IMR-90 (cell line): ENCODE results near the gene PRRT2.

Experiments
- CEBPB ChIP-seq: IDR thresholded peaks from 2 replicates; pipeline ENCODE4 v1.6.1; 2012; ENCODE audit warnings: low read depth, low read length, improper control_type of control experiment
- CTCF ChIP-seq: conservative IDR thresholded peaks from 2 replicates; pipeline ENCODE4 v1.5.1; 2012; ENCODE audit warnings: mild to moderate bottlenecking, low read depth, low read length, improper control_type of control experiment
- ELK1 ChIP-seq: fragments of 150-350 bp; IDR thresholded peaks from 2 replicates; pipeline ENCODE4 v1.6.1; 2016; ENCODE audit warnings: low read depth, mild to moderate bottlenecking, low read length, moderate library complexity, borderline replicate concordance
- FOS ChIP-seq: fragments of 150-350 bp; IDR thresholded peaks from 2 replicates; pipeline ENCODE4 v1.6.1; 2016; ENCODE audit warnings: low read depth, low read length
- NFE2L2 ChIP-seq: fragments of 150-350 bp; IDR thresholded peaks from 2 replicates; pipeline ENCODE4 v1.6.1; 2016; ENCODE audit warnings: low read depth, mild to moderate bottlenecking, low read length
- POLR2A ChIP-seq: IDR thresholded peaks from 2 replicates; pipeline ENCODE4 v1.6.1; 2012; ENCODE audit warnings: mild to moderate bottlenecking, low read depth, low read length
- RAD21 ChIP-seq: IDR thresholded peaks from 2 replicates; pipeline ENCODE4 v1.6.1; 2012; ENCODE audit warnings: low read length, improper control_type of control experiment
- RCOR1 ChIP-seq: IDR thresholded peaks from 2 replicates; pipeline ENCODE4 v1.6.1; 2012; ENCODE audit warnings: mild to moderate bottlenecking, low read length, improper control_type of control experiment; ENCODE audit not compliant: insufficient replicate concordance
- SMC3 ChIP-seq: fragments of 150-350 bp; IDR thresholded peaks from 2 replicates; pipeline ENCODE4 v1.6.1; 2016; ENCODE audit warnings: low read depth, mild to moderate bottlenecking, antibody characterized with exemption, low read length, moderate library complexity
- USF2 ChIP-seq: fragments of 150-350 bp; IDR thresholded peaks from 2 replicates; pipeline ENCODE4 v1.6.1; 2017; ENCODE audit warnings: mild to moderate bottlenecking, antibody characterized with exemption, low read length, low read depth

- TF ChIP-seq CTCF (no peak), CEBPB (no peak), POLR2A (no peak), USF2 (no peak), FOS (no peak), RCOR1 (no peak), RAD21 (no peak), NFE2L2 (no peak), ELK1 (no peak), SMC3 (no peak)
Measured at GRCh38 chr16:29858974-29859373, 47.0 kb downstream of the PRRT2 start.
